ENCODE measurements around the gene RAN. TPM values are rescaled to one million over a fixed set of nuclear protein-coding genes. Genes with fewer than 3 reads are reported as not detected.
"Not testable (repeated sequence)": the region's sequence is repeated elsewhere in the genome, so short reads cannot be mapped to it uniquely, and the experiment has no call there.

RAN gene
- total RNA-seq, 3 donors from 2014 or later, result 2,485 to 2,586 (median 2,511) TPM

DNA sequence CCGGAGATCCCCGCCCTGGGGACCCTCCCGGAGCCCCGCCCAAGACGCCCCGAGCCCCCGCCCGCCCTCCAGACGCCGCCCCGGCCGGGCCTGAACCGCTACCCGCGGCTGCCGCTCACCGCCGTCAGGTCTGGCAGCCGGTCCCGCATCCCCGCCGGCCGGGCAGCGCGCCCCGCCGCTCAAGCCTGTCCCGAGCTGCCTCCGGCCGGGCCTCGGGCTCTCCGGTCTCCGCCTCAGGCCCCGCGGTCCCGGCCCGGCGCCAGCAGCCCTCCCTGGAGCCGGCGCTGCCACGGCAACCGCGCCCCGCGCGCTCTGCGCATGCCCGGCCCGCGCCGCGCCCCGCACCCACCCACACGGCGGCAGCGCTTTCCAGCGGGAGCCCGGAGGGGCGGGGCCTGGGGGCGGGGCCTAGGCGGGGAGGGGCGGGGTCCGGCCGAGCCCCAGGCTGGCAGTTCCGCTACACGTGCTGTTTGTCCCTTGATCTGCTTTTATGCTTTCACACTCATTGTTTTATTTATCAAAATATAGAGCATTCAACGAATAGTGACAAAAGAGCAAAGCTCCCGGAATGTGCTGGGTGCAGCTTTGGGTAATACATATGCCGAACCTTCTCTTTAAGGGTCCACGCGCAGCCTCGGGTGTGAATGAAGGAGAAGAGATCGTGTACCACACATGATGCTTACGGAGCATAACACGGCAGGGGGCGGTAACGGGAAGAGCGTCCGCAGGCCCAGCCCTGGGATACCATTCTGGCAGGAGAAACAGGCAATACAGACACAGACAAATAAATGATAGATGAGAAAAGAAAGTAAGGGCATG is 32.7 kb upstream of the RAN start, which contains the start of gene STX2:
Gene STX2, minus strand, starts transcription at position 300 of the 819 bp plus-strand sequence. Its CDS starts 151 bp downstream, at position 149.
- DNase-seq (peak; percentile 89), ATAC-seq (peak; percentile 88)
- Mint-ChIP-seq H3K27me3 (ENCODE audit: low read depth) (no peaks in the 10 kb centered on the region), H3K36me3 (ENCODE audit: insufficient read depth) (no peaks in the 10 kb centered on the region), H3K4me1 (ENCODE audit: low read depth) (peaks cover 24% of the 10 kb centered on the region), H3K4me3 (peak within 1 kb of the TSS; percentile 77), H3K9me3 (no peaks in the 10 kb centered on the region)

DNA sequence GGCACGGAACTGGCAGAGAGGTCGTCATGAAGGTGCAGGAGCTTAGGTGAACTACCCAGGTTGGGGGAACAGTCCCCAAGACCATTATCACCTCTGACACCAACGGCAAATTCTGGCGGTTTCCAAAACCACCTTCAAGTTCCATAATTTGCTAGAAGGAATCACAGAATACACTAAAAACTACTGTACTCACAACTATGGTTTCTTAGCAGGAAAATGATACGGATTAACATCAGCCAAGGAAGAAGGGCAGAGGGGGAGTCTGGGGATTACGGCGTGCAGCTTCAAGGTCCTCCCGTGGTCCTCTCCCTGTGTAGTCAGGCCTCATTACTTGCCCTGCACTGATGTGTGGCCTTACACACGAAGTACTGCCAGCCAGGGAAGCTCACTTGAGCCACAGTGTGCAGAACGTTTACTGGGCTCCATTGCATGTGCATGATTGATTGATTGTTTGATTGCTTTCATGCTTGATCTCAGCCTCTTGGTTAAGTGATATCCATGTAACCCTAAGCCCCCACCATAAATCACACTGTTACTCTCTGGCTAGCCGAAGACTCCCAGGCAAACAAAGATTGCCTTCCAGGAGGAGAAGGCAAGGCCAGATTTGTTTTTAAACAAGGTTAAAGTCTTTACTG is 32.0 kb upstream of the RAN start:
- Mint-ChIP-seq H3K27me3 (ENCODE audit: low read depth) (no peaks in the 10 kb centered on the region), H3K4me1 (ENCODE audit: low read depth) (peaks cover 24% of the 10 kb centered on the region), H3K4me3 (peak overlapping the region; percentile 76), H3K36me3 (ENCODE audit: insufficient read depth) (no peaks in the 10 kb centered on the region), H3K9me3 (no peaks in the 10 kb centered on the region)
- ATAC-seq (no peak), DNase-seq (no peak)

DNA sequence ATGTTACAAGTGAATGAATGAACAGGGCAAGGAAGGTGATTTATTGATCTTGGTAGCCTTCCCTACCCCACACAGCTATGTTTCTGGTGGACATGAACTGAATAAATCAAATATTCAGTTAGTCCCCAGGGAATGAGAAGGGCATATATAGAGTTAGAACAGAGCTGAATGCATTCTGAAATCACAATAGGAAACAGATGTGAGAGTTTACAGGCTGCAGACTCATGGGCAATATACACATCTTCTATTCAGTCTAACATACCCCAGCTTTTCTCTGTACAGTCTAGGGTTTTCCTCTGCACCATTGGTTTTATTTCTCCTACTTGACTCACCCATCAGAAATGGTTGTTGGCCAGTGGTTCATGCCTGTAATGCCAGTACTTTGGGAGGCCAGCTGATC is 25.5 kb upstream of the RAN start:
- Mint-ChIP-seq H3K36me3 (ENCODE audit: insufficient read depth) (no peaks in the 10 kb centered on the region), H3K27me3 (ENCODE audit: low read depth) (no peaks in the 10 kb centered on the region), H3K9me3 (no peaks in the 10 kb centered on the region), H3K4me3 (no peak overlapping the region), H3K4me1 (ENCODE audit: low read depth) (no peaks in the 10 kb centered on the region)
- no peak for DNase-seq
- no peak for ATAC-seq

DNA sequence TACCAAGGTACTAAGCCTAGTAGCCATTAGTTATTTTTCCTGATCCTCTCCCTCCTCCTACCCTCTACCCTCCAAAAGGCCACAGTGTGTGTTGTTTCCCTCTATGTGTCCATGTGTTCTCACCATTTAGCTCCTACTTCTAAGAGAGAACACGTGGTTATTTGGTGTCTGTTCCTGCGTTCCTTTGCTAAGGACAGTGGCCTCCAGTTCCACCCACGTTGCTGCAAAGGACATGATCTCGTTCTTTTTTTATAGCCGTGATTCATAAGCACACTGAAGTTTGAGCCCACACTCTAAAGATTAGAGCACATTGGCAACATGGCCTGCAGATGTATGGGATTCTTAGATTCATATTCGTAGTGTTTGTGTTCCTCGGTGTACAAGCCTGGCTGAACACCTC is 24.8 kb upstream of the RAN start:
- ATAC-seq (no peak), DNase-seq (no peak)
- Mint-ChIP-seq H3K4me3 (no peak overlapping the region), H3K4me1 (ENCODE audit: low read depth) (no peaks in the 10 kb centered on the region), H3K9me3 (no peaks in the 10 kb centered on the region), H3K27me3 (ENCODE audit: low read depth) (no peaks in the 10 kb centered on the region), H3K36me3 (ENCODE audit: insufficient read depth) (no peaks in the 10 kb centered on the region)

DNA sequence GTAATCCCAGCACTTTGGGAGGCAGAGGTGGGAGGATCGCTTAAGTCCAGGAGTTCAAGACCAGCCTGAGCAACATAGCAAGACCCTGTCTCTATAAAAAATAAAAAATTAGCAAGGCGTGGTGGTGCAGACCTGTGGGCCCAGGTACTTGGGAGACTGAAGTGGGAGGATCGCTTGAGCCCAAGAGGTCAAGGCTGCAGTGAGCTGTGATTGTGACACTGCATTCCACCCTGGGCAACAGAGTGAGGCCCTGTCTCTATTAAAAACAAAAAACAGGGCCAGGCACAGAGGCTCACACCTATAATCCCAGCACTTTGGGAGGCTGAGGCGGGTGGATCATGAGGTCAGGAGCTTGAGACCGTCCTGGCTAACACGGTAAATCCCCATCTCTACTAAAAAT is 23.8 kb upstream of the RAN start:
- not testable (repeated sequence) for DNase-seq; H3K27me3 Mint-ChIP-seq (ENCODE audit: low read depth); ATAC-seq; H3K36me3 Mint-ChIP-seq (ENCODE audit: insufficient read depth); H3K4me1 Mint-ChIP-seq (ENCODE audit: low read depth); H3K9me3 Mint-ChIP-seq; H3K4me3 Mint-ChIP-seq

DNA sequence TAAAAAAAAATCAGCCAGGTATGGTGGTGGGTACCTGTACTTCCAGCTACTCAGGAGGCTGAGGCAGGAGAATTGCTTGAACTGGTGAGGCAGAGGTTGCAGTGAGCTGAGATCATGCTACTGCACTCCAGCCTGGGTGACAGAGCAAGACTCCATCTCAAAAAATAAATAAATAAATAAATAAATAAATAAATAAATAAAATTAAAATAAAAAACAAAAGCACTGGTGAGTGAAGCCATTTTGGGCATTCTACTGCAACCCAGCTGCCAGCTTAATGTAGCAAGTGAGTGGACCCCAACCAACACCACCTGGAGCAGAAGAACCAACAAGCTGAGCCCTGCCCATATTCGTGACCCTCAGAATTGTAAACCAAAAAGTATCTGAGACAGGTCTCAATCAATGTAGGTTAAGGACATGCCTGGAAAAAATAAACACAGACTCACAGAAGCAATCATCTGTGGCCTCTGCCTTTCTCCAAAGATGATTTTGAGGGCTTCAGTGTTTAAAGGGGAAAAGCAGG is 23.0 kb upstream of the RAN start:
- H3K36me3 Mint-ChIP-seq (ENCODE audit: insufficient read depth); H3K4me1 Mint-ChIP-seq (ENCODE audit: low read depth); H3K4me3 Mint-ChIP-seq: not testable (repeated sequence)

DNA sequence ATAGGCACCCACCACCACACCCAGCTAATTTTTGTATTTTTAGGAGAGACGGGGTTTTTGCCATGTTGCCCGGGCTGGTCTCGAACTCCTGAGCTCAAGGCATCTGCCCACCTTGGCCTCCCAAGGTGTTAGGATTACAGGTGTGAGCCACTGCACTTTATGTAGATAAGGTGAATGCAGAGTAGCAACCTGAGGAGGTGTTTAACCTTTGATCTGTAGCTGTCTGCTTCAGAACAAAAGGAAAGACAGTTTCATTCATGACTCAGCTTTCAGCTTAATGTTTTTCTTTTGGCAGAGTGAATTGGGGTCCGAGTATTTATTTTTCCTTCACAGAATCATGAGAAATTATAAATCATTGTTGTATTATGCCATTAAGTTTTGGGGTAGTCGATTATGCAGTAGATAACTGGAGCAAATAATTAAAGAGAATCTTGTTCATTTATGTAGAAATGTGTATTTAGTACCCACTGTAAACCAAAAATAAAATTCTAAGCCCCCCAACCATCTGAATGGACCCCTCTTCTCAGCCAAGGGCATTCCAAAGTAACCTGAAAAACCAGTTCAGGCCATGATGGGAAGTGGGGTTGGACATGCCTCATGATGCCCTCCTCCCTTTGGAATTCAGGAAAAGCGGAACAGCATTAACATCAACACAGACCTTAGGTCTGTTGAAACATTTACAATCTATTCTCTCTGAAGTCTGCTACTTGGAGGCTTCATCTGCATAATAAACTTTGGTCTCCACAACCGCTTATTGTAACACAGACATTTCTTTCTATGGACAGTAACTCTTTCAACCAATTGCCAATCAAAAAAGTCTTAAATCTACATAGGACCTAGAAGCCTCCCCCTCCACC is 22.1 kb upstream of the RAN start:
- no peaks in the 10 kb centered on the region for H3K4me1 Mint-ChIP-seq (ENCODE audit: low read depth)
- no peaks in the 10 kb centered on the region for H3K27me3 Mint-ChIP-seq (ENCODE audit: low read depth)
- ATAC-seq, result no peak
- H3K4me3 Mint-ChIP-seq, result no peak overlapping the region
- H3K36me3 Mint-ChIP-seq (ENCODE audit: insufficient read depth), result no peaks in the 10 kb centered on the region
- no peaks in the 10 kb centered on the region for H3K9me3 Mint-ChIP-seq
- no peak for DNase-seq

More for the DNA sequence above, 23.0 kb upstream of the RAN start:
- not testable (repeated sequence) for ATAC-seq; H3K27me3 Mint-ChIP-seq (ENCODE audit: low read depth); H3K9me3 Mint-ChIP-seq; DNase-seq

DNA sequence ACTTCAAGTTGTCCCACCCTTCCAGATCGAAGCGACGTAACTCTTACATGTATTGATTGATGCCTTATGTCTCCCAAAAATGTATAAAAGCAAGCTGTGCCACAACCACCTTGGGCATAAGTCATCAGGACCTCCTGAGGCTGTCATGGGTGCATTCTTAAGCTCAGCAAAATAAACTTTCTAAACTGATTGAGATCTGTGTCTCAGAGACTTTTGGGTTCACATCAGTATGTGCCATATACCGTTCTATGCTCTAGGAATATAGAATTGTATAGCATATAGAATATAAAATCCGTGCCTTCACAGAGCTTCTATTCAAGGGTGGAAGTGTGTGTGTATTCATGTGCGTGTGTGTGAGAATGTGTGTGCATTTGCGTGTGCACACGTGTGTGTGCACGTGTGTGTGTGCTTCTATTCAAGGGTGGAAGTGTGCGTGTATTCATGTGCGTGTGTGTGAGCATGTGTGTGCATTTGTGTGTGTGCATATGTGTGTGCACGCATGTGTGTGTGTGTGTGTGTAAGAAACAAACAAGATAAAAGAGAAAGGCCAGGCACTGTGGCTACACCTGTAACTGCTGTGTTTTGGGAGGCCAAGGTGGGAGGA is 21.3 kb upstream of the RAN start:
- no peak for ATAC-seq
- no peak for DNase-seq
- no peaks in the 10 kb centered on the region for H3K36me3 Mint-ChIP-seq (ENCODE audit: insufficient read depth)
- peaks cover 3% of the 10 kb centered on the region for H3K27me3 Mint-ChIP-seq (ENCODE audit: low read depth)
- no peak overlapping the region for H3K4me3 Mint-ChIP-seq
- no peaks in the 10 kb centered on the region for H3K9me3 Mint-ChIP-seq
- no peaks in the 10 kb centered on the region for H3K4me1 Mint-ChIP-seq (ENCODE audit: low read depth)

DNA sequence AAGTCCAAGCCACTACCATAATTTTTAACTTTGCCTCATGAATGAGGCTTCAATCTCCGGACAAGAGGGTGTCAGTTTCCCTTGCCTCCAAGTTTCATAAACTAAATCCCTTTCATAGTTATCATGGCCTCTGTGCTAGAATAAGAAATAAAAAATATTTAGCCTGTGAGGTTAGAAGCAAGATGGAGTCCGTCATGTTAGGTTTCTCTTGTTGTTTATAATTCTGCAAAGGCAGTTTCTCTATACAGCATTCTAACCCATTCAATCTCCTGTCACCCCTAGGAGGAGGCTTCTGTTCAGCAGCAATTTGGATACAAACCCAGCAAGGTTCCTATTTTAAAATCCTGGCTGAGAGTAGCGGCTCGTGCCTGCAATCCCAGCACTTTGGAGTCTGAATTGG is 15.8 kb upstream of the RAN start:
- no peaks in the 10 kb centered on the region for H3K36me3 Mint-ChIP-seq (ENCODE audit: insufficient read depth)

DNA sequence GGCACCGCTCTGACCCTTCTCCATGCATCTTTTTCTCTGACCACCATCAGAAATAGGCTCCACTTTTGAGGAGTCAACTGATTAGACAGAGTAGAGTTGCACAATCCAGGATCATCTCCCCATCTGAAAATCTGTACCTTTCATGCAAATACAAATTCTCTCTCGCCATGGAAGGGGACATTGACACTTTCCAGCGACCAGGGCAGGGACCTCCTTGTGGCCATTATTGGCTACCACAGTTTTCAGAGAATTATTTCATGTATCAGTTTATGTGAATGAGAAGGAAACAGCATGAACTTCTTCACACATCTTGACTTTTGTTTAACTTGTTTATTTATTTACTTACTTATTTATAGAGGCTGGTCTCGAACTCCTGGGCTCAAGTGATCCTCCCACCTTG is 13.8 kb upstream of the RAN start:
- DNase-seq, result no peak
- no peaks in the 10 kb centered on the region for H3K36me3 Mint-ChIP-seq (ENCODE audit: insufficient read depth)
- H3K9me3 Mint-ChIP-seq, result peaks cover 5% of the 10 kb centered on the region
- no peaks in the 10 kb centered on the region for H3K4me1 Mint-ChIP-seq (ENCODE audit: low read depth)
- H3K4me3 Mint-ChIP-seq, result no peak overlapping the region
- H3K27me3 Mint-ChIP-seq (ENCODE audit: low read depth), result peaks cover 7% of the 10 kb centered on the region
- ATAC-seq, result no peak

More for the DNA sequence above, 15.8 kb upstream of the RAN start:
- DNase-seq (no peak), ATAC-seq (no peak)
- Mint-ChIP-seq H3K27me3 (ENCODE audit: low read depth) (peaks cover 7% of the 10 kb centered on the region), H3K9me3 (peaks cover 5% of the 10 kb centered on the region), H3K4me1 (ENCODE audit: low read depth) (no peaks in the 10 kb centered on the region), H3K4me3 (no peak overlapping the region)

DNA sequence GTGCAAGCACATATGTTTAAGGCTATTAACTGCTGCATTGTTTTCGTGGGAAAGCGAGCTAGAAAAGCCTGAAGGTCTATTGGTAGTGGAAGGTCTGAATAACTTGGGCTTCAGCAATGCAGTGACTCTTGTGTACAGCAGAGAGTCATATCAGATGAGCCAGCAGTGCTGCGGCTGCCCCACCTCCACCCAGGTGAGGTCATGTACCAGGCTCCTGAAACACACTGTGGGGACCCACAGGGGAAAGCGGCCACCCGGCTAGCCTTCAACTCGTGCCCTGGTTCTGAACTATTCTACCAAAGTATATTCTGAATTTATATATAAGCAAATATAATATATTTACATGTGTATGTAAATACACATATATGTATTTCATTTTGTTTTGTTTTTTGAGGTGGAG is 12.7 kb upstream of the RAN start:
- H3K4me1 Mint-ChIP-seq (ENCODE audit: low read depth), result no peaks in the 10 kb centered on the region
- peaks cover 7% of the 10 kb centered on the region for H3K27me3 Mint-ChIP-seq (ENCODE audit: low read depth)
- no peak overlapping the region for H3K4me3 Mint-ChIP-seq
- peaks cover 5% of the 10 kb centered on the region for H3K9me3 Mint-ChIP-seq
- ATAC-seq (no peak), DNase-seq (no peak)
- no peaks in the 10 kb centered on the region for H3K36me3 Mint-ChIP-seq (ENCODE audit: insufficient read depth)

DNA sequence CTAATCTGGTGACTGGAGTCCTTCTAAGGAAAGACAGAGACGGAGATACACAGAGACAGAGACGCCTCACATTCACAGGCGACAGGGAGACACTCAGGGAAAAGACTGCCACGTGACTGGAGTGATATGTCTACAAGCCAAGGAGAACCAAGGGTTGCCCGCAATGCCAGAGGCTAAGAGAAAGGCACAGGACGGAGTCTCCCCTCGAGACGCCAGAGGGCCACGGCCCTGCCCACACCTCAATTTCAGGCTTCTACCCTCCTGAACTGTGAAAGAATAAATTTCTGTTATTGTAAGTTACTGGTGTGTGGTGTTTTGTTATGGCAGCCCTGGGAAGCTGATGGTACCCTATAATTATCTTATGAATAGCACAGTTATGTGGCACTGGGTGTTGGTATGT is 11.6 kb upstream of the RAN start:
- peaks cover 6% of the 10 kb centered on the region for H3K27me3 Mint-ChIP-seq (ENCODE audit: low read depth)
- no peaks in the 10 kb centered on the region for H3K36me3 Mint-ChIP-seq (ENCODE audit: insufficient read depth)
- DNase-seq (no peak), ATAC-seq (no peak)
- H3K4me3 Mint-ChIP-seq, result no peak overlapping the region
- no peaks in the 10 kb centered on the region for H3K4me1 Mint-ChIP-seq (ENCODE audit: low read depth)
- peaks cover 5% of the 10 kb centered on the region for H3K9me3 Mint-ChIP-seq

DNA sequence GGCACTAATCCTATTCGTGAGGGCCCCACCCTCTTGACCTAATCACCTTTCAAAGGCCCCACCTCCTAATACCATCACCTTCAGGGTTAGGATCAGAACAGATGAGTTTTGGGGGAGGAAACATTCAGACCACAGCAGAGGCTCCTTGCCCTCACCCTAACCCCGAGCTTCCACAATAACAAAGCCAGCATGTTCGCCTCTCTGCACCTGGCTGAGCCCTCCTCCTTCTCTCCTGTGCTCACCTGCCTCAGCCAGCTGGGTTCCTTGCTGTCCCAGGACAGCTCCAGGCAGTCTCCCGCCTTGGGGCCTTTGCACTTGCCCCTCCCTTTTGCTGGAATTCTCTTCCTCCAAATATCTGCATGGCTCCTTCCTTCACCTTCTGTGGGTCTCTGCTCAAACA is 9.7 kb upstream of the RAN start:
- ATAC-seq, result no peak
- H3K4me3 Mint-ChIP-seq, result no peak overlapping the region

DNA sequence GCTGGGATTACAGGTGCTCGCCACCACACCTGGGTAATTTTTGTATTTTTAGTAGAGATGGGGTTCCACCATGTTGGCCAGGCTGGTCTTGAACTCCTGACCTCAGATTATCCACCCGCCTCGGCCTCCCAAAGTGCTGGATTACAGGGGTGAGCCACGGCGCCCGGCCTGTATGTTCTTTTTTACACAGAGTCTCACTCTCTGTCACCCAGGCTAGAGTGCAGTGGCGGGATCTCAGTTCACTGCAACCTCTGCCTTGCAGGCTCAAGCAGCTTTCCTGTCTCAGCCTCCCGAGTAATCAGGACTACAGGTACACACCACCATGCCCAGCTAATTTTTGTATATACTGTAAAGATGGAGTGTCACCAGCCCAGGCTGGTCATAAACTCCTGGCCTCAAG is 9.1 kb upstream of the RAN start:
- not testable (repeated sequence) for DNase-seq; H3K4me3 Mint-ChIP-seq; H3K4me1 Mint-ChIP-seq (ENCODE audit: low read depth); H3K27me3 Mint-ChIP-seq (ENCODE audit: low read depth); H3K36me3 Mint-ChIP-seq (ENCODE audit: insufficient read depth); H3K9me3 Mint-ChIP-seq; ATAC-seq

More for the DNA sequence above, 9.7 kb upstream of the RAN start:
- no peak for DNase-seq
- H3K27me3 Mint-ChIP-seq (ENCODE audit: low read depth), result peaks cover 3% of the 10 kb centered on the region
- peaks cover 5% of the 10 kb centered on the region for H3K4me1 Mint-ChIP-seq (ENCODE audit: low read depth)
- H3K9me3 Mint-ChIP-seq, result no peaks in the 10 kb centered on the region
- H3K36me3 Mint-ChIP-seq (ENCODE audit: insufficient read depth), result no peaks in the 10 kb centered on the region

Measured in activated T-cell treated with anti-CD3 and anti-CD28 coated beads, Interleukin-2, amount 50 U/mL, for 4 hours (primary cell).